NT2/D1 (cell line): ENCODE data around the gene TRIM34.
"Not testable (repeated sequence)": the region's sequence is repeated elsewhere in the genome, so short reads cannot be mapped to it uniquely, and the experiment has no call there.

Experiments used
- SUZ12 ChIP-seq: IDR thresholded peaks from 2 replicates; pipeline ENCODE4 v1.6.1; 2011; ENCODE audit not compliant: insufficient read length, insufficient read depth; ENCODE audit errors: extremely low read depth
- YY1 ChIP-seq: IDR thresholded peaks from 2 replicates; pipeline ENCODE4 v1.6.1; 2011; ENCODE audit not compliant: insufficient read length, insufficient read depth
- ZNF274 ChIP-seq: IDR thresholded peaks from 2 replicates; pipeline ENCODE4 v1.6.1; 2011; ENCODE audit warnings: mild to moderate bottlenecking, low read depth, low read length

- TF ChIP-seq ZNF274, YY1, SUZ12: not testable (repeated sequence)
Observed at GRCh38 chr11:5656956-5657355, 32.2 kb downstream of the TRIM34 start.
